GM12878 (cell line): ENCODE data around the gene SUPT6H. TPM values are rescaled to one million over a fixed set of nuclear protein-coding genes. Genes with fewer than 3 reads are reported as not detected.

ENCODE experiments used
- ATAC-seq: fragments of 200-7000 bp; cut with Tn5 transposase; 3 replicates; pipeline ENCODE4 v1.9.1; 2020; ENCODE audit warnings: mild to moderate bottlenecking, moderate library complexity
- BruUV-seq: library from RNA; stranded (reverse); fragments of 400-500 nt; replicated peaks from 2 replicates; lab custom pipeline; 2021; lab: Mats Ljungman, UMichigan
- CTCF ChIA-PET: fragments of 300-600 bp; sonication (Branson Sonifier 250); formaldehyde crosslinking; extraction: SDS; loops from one replicate; lab custom pipeline; 2021; ENCODE audit warnings: inconsistent platforms; lab: Yijun Ruan, JAX
- POLR2A ChIA-PET: fragments of 350-600 bp; formaldehyde crosslinking; extraction: SDS; loops from one replicate; lab custom pipeline; 2021; ENCODE audit warnings: inconsistent platforms; lab: Charles Lee
- RAD21 ChIA-PET: fragments of 300-600 bp; sonication (Branson Sonifier 250); formaldehyde crosslinking; loops from one replicate; lab custom pipeline; 2023; ENCODE audit warnings: antibody characterized with exemption; ENCODE audit not compliant: unreplicated experiment; lab: Charles Lee
- SMC1A ChIA-PET: fragments of 300-600 bp; sonication (Branson Sonifier 250); formaldehyde crosslinking; loops from one replicate; lab custom pipeline; 2023; ENCODE audit not compliant: unreplicated experiment, uncharacterized antibody; lab: Charles Lee
- DNase-seq: peaks from one replicate; pipeline ENCODE4 v3.0.0-alpha.2; 2011; ENCODE audit warnings: low read depth, low spot score
- FAIRE-seq: peaks from 3 replicates; lab custom pipeline; 2011; peaks lifted over from hg19 to GRCh38; lab: Jason Lieb, UNC
- H2AFZ ChIP-seq: 2 replicates; pipeline ENCODE4 v1.6.0; 2011; ENCODE audit warnings: low read depth, low read length, control low read depth; ENCODE audit not compliant: control insufficient read depth
- H3K27ac ChIP-seq: 2 replicates; pipeline ENCODE4 v1.5.1; 2011; ENCODE audit warnings: control low read depth; ENCODE audit not compliant: control insufficient read depth, insufficient read depth
- H3K27me3 ChIP-seq, 2 experiments: replicated peaks in 1 of 2; 2 replicates each; pipeline versions ENCODE4 v1.6.0 to v1.6.1; 2011; ENCODE audit warnings: low read length in 1 of 2; ENCODE audit not compliant: control insufficient read depth in 2 of 2, insufficient read depth in 2 of 2
- H3K36me3 ChIP-seq, 2 experiments: 2 replicates each; pipeline ENCODE4 v1.5.1; 2011; ENCODE audit warnings: low read length in 1 of 2; ENCODE audit not compliant: control insufficient read depth in 2 of 2, insufficient read depth in 2 of 2
- H3K4me1 ChIP-seq: 2 replicates; pipeline ENCODE4 v1.6.1; 2011; ENCODE audit warnings: mild to moderate bottlenecking, low read length, moderate library complexity, mixed read lengths; ENCODE audit not compliant: control insufficient read depth, insufficient read depth
- H3K4me2 ChIP-seq: 2 replicates; pipeline ENCODE4 v1.6.0; 2011; ENCODE audit warnings: control low read depth; ENCODE audit not compliant: control insufficient read depth, insufficient read depth
- H3K4me3 ChIP-seq: fragments of 200-600 bp; sonication (generic); 2 replicates; pipeline ENCODE4 v1.5.1; 2016
- H3K79me2 ChIP-seq: 2 replicates; pipeline ENCODE4 v1.6.0; 2011; ENCODE audit warnings: low read length; ENCODE audit not compliant: control insufficient read depth, insufficient read depth
- H3K9ac ChIP-seq: 2 replicates; pipeline ENCODE4 v1.8.0; 2011; ENCODE audit warnings: low read length, control low read depth, mixed read lengths; ENCODE audit not compliant: control insufficient read depth, insufficient read depth
- H3K9me3 ChIP-seq: replicated peaks from 3 replicates; pipeline ENCODE4 v1.5.1; 2011; ENCODE audit warnings: mild to moderate bottlenecking, low read length; ENCODE audit not compliant: control insufficient read depth, insufficient read depth
- H4K20me1 ChIP-seq: 2 replicates; pipeline ENCODE4 v1.6.0; 2011; ENCODE audit not compliant: control insufficient read depth, insufficient read depth
- ASH2L ChIP-seq: fragments of 300-600, 200-600 bp; sonication (generic); IDR thresholded peaks from 2 replicates; pipeline ENCODE4 v1.6.1; 2017; ENCODE audit warnings: low read depth, mild to moderate bottlenecking, borderline replicate concordance
- CHD1 ChIP-seq: IDR thresholded peaks from 2 replicates; pipeline ENCODE4 v1.6.1; 2012; ENCODE audit warnings: low read depth, low read length, improper control_type of control experiment
- CREM ChIP-seq: IDR thresholded peaks from 2 replicates; pipeline ENCODE4 v1.6.1; 2014; ENCODE audit warnings: antibody characterized with exemption, low read depth
- EZH2 ChIP-seq: IDR thresholded peaks from 2 replicates; pipeline ENCODE4 v1.6.1; 2012; ENCODE audit warnings: low read depth, mild to moderate bottlenecking, control low read depth, inconsistent platforms, low read length, borderline replicate concordance; ENCODE audit not compliant: control insufficient read depth
- FOS ChIP-seq: IDR thresholded peaks from 3 replicates; pipeline ENCODE4 v1.6.1; 2011; ENCODE audit warnings: borderline replicate concordance; ENCODE audit not compliant: insufficient read length; ENCODE audit errors: extremely low read depth
- MYC ChIP-seq: IDR thresholded peaks from 2 replicates; pipeline ENCODE4 v1.6.1; 2011; ENCODE audit warnings: mild to moderate bottlenecking, low read length, moderate library complexity, inconsistent platforms; ENCODE audit not compliant: insufficient read depth, insufficient replicate concordance, insufficient read length, severe bottlenecking
- POLR2AphosphoS2 ChIP-seq: IDR thresholded peaks from 2 replicates; pipeline ENCODE4 v1.6.1; 2011; ENCODE audit warnings: low read depth, mild to moderate bottlenecking, low read length, improper control_type of control experiment, moderate library complexity
- SMARCA5 ChIP-seq: fragments of 450-650 bp; IDR thresholded peaks from 2 replicates; pipeline ENCODE4 v1.6.1; 2017; ENCODE audit warnings: mild to moderate bottlenecking
- SPI1 ChIP-seq: IDR thresholded peaks from 2 replicates; pipeline ENCODE4 v1.6.1; 2011; ENCODE audit warnings: low read depth, mild to moderate bottlenecking, low read length, moderate library complexity, borderline replicate concordance; ENCODE audit not compliant: insufficient read depth
- SREBF1 ChIP-seq: IDR thresholded peaks from 2 replicates; pipeline ENCODE4 v1.6.1; 2012; ENCODE audit warnings: mild to moderate bottlenecking, low read length
- SUZ12 ChIP-seq: fragments of 200-600 bp; sonication (generic); IDR thresholded peaks from one replicate; pipeline ENCODE4 v1.6.1; 2018; ENCODE audit warnings: antibody characterized with exemption, mild to moderate bottlenecking; ENCODE audit not compliant: unreplicated experiment
- WGBS: methylation state at CpG from one replicate; pipeline ENCODE4 v1.1.6; 2016; ENCODE audit warnings: low lambda C conversion rate; ENCODE audit not compliant: insufficient replicate concordance, insufficient coverage; ENCODE audit errors: missing lambda C conversion rate; 5-methylcytosine and 5-hydroxymethylcytosine counted together
- in situ Hi-C: fragments of 300-500 bp; cut with MboI; formaldehyde crosslinking; loops from 9 replicates; pipeline ENCODE4 v1.14.3; 2018; ENCODE audit warnings: mixed read lengths
- intact Hi-C: fragments of 100-400 bp; cut with micrococcal nuclease; formaldehyde crosslinking; loops from one replicate; pipeline ENCODE4 v1.14.2; 2022; ENCODE audit not compliant: unreplicated experiment
- polyA plus RNA-seq, 11 experiments: library from polyadenylated mRNA; depleted of rRNA in 4 of 11; unstranded in 6 of 11; stranded (reverse) in 5 of 11; fragments of >200 nt; fragmentation: Nextera tagmentation in 4 of 11; fragmentation: Illumina TruSeq in 1 of 11; extraction: Ambion mirVana in 4 of 11; extraction: Trizol in 1 of 11; gene quantifications; 1 replicate in 1 of 11; 2 replicates in 10 of 11; pipeline versions ENCODE4 v1.2.1 to v1.2.3, GENCODE V29; 2011 to 2016; ENCODE audit warnings: inconsistent platforms in 2 of 11, missing spikeins in 2 of 11, low read depth in 1 of 11
- total RNA-seq, 4 experiments: library from RNA; depleted of rRNA in 3 of 4; stranded (reverse); fragments of >200 nt in 3 of 4; fragmentation: Illumina TruSeq in 1 of 4; extraction: Trizol in 1 of 4; gene quantifications; 2 replicates each; pipeline versions ENCODE4 v1.2.1 to v1.2.3, GENCODE V29; 2013 to 2021
- TF ChIP-seq, protein P1 (sequence below): fragments of 450-650 bp; IDR thresholded peaks from 2 replicates; pipeline ENCODE4 v1.6.1; 2018; ENCODE audit warnings: borderline replicate concordance, mild to moderate bottlenecking; ENCODE audit not compliant: partially characterized antibody
- TF ChIP-seq, protein P2 (sequence below): fragments of 450-650 bp; formaldehyde crosslinking; IDR thresholded peaks from 2 replicates; pipeline ENCODE4 v1.4.0; 2022; ENCODE audit warnings: mild to moderate bottlenecking, moderate library complexity

Gene SUPT6H
- total and polyA plus RNA-seq, 10 of the 15 experiments (the other 5 are each of a cell fraction or from before 2014, with no cell fraction given), result 1.7 to 58.8 (median 37.7) TPM

DNA sequence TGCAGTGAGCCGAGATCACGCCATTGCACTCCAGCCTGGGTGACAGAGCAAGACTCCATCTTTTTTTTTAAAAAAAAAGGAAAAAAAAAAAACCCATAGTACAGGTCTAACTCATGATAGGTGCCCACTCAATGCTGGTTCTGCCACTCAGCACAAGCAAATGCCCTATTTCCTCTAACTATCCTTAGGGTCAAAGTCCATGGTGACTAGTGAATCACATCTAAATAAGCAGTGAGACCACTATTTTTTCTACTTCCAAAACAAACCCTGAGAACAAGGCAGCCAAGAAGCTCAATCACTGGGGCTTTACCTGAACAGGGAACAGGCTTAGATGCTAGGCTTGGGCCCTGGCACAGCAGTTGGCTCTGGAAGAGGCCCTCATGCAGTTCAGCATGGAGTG is 20.4 kb upstream of the SUPT6H start:
- no peak overlapping the region for H3K4me2 ChIP-seq
- SMC1A ChIA-PET, result interaction anchor here (1.6 kb wide), 1 partner anchor 11 kb away, joined by 4 read pairs; no protein-coding TSS in a partner anchor
- H3K9ac ChIP-seq, result no peak overlapping the region
- ATAC-seq (no peak), DNase-seq (no peak), FAIRE-seq (no peak)
- intact Hi-C loops, result no loop called here
- H3K4me1 ChIP-seq, result peaks cover 9% of the 10 kb centered on the region
- WGBS, result 96% methylated on average over 2 of the region's 2 CpGs
- BruUV-seq, result no TSS peak
- peaks cover 27 to 54% of the 10 kb centered on the region in 2 experiments for H3K36me3 ChIP-seq
- no peak for TF ChIP-seq SUZ12
- TF ChIP-seq, protein P1, sequence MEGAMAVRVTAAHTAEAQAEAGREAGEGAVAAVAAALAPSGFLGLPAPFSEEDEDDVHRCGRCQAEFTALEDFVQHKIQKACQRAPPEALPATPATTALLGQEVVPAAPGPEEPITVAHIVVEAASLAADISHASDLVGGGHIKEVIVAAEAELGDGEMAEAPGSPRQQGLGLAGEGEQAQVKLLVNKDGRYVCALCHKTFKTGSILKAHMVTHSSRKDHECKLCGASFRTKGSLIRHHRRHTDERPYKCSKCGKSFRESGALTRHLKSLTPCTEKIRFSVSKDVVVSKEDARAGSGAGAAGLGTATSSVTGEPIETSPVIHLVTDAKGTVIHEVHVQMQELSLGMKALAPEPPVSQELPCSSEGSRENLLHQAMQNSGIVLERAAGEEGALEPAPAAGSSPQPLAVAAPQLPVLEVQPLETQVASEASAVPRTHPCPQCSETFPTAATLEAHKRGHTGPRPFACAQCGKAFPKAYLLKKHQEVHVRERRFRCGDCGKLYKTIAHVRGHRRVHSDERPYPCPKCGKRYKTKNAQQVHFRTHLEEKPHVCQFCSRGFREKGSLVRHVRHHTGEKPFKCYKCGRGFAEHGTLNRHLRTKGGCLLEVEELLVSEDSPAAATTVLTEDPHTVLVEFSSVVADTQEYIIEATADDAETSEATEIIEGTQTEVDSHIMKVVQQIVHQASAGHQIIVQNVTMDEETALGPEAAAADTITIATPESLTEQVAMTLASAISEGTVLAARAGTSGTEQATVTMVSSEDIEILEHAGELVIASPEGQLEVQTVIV, result no peak
- no peak for TF ChIP-seq MYC
- no peak for TF ChIP-seq SPI1
- TF ChIP-seq POLR2AphosphoS2, result no peak
- TF ChIP-seq, protein P2, sequence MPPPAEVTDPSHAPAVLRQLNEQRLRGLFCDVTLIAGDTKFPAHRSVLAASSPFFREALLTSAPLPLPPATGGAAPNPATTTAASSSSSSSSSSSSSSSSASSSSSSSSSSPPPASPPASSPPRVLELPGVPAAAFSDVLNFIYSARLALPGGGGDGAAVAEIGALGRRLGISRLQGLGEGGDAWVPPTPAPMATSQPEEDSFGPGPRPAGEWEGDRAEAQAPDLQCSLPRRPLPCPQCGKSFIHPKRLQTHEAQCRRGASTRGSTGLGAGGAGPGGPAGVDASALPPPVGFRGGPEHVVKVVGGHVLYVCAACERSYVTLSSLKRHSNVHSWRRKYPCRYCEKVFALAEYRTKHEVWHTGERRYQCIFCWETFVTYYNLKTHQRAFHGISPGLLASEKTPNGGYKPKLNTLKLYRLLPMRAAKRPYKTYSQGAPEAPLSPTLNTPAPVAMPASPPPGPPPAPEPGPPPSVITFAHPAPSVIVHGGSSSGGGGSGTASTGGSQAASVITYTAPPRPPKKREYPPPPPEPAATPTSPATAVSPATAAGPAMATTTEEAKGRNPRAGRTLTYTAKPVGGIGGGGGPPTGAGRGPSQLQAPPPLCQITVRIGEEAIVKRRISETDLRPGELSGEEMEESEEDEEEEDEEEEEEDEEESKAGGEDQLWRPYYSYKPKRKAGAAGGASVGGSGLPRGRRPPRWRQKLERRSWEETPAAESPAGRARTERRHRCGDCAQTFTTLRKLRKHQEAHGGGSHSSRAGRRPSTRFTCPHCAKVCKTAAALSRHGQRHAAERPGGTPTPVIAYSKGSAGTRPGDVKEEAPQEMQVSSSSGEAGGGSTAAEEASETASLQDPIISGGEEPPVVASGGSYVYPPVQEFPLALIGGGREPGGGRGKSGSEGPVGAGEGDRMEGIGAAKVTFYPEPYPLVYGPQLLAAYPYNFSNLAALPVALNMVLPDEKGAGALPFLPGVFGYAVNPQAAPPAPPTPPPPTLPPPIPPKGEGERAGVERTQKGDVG (CRISPR knock-in tag), result no peak
- TF ChIP-seq SMARCA5, result no peak
- no peak for TF ChIP-seq FOS
- TF ChIP-seq CREM, result no peak
- TF ChIP-seq EZH2, result no peak
- no peak for TF ChIP-seq ASH2L
- TF ChIP-seq CHD1, result no peak
- no peak for TF ChIP-seq SREBF1
- TF ChIP-seq, all 136 proteins: peak for 0
- ChIA-PET POLR2A (interaction anchor here (5.4 kb wide), 1 partner anchor 65 kb away, joined by 25 read pairs; the partner anchor contains the start of gene ALDOC), RAD21 (interaction anchor here (1.7 kb wide), 1 partner anchor 34 kb away, joined by 3 read pairs; no protein-coding TSS in a partner anchor), CTCF (interaction anchor here (0.7 to 6.0 kb wide), 3 partner anchors 20 to 53 kb away, joined by 4 to 56 read pairs (median 5); partner anchors contain the start of genes SDF2 and SUPT6H)
- H4K20me1 ChIP-seq, result no peaks in the 10 kb centered on the region; the same call in 1 of the 2 replicates
- no peak overlapping the region for H2AFZ ChIP-seq
- H3K27ac ChIP-seq, result no peak overlapping the region
- H3K4me3 ChIP-seq, result no peak overlapping the region
- no peaks in the 10 kb centered on the region for H3K27me3 ChIP-seq
- H3K9me3 ChIP-seq, result no peaks in the 10 kb centered on the region
- H3K79me2 ChIP-seq, result peaks cover 33% of the 10 kb centered on the region
- in situ Hi-C loops, result no loop called here
